ENCODE results near the gene RAB5IF.
"Not testable (repeated sequence)": the region's sequence is repeated elsewhere in the genome, so short reads cannot be mapped to it uniquely, and the experiment has no call there.

The RAB5IF gene, protein sequence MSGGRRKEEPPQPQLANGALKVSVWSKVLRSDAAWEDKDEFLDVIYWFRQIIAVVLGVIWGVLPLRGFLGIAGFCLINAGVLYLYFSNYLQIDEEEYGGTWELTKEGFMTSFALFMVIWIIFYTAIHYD

DNA sequence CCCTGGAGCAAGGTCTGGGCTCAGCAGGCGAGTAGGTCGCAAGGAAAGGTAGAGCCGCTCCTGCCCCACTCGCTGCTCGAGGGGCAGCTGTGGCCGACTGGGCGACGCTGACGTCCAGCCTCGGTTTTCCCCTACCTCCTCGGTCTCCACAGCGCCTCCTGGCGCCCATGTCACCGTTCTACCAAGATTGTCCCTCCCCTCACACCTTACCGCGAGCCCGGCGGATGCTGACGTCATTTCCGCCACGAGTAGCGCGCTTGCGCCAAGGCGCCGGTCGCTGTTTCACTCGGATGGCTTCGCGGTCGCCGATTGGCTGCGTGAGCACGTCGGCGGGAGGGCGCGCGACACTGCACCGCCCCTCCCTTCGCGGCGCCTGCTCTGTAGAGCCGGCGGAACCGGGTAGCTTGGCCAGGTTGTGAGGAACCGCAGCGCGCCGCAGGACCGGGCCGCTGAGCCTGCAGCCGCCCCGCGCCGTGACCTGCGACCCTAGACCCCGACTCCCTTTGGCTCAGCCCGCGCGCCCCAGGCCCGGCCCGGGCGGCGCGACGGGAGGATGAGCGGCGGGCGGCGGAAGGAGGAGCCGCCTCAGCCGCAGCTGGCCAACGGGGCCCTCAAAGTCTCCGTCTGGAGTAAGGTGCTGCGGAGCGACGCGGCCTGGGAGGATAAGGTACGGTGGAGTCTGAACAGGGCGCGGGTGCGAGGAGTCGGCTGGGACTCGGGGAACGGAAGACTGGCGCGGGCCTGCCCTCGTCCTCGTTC is at the start of gene RAB5IF:
Gene RAB5IF, plus strand, starts transcription at position 381 of the 759 bp plus-strand sequence. Its CDS starts 173 bp downstream, at position 554.
- DNase-seq: peak; percentile 98

DNA sequence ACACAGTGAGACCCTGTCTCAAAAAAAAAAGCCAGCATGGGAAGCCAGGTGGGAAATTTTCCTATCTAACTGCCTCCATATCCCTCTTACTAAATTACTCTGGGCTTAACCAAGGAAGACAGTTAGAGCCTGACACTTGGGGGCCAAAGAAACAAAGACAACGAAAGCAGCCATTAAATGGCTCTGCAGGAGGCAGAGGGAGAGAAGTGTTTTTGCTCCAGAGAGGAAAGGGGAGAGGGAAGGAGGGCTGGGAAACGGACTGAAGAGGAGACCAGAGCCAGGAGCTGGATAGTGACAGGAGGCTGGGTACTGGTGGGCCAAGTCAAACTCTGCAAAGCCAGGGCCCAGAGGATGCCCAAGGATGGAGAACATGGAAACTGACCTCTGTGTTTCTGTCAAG is 42.9 kb upstream of the RAB5IF start:
- no peak for DNase-seq

DNA sequence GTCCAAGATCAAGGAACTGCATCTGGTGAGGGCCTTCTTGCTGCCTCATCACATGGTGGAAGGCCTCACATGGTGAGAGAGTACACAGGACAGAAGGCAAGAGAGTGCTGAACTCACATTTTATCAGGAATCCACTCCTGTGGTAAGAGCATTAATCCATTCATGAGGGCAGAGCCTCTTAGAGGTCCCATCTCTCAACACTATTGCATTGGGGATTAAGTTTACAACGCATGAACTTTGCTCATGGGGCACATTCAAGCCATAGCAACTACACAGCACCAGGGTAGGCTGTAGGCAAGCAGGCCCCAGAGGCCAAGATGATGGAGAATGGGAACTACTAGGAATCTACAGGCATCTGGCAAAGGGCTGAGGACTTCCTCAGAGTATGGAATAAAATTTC is 42.2 kb upstream of the RAB5IF start:
- DNase-seq: no peak

DNA sequence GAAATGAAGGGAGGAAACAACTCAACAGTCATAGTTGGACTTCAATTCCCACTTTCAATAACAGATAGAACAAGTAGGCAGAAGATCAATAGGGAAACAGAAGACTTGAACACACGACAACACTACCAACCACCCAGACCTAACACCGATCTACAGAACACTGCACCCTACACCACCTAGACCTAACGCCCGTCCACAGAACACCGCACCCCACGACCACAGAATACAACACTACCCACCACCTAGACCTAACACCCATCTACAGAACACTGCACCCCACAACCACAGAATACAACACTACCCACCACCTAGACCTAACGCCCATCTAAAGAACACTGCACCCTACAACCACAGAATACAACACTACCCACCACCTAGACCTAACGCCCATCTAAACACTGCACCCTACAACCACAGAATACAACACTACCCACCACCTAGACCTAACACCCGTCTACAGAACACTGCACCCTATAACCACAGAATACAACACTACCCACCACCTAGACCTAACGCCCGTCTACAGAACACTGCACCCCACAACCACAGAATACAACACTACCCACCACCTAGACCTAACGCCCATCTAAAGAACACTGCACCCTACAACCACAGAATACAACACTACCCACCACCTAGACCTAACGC is 41.4 kb upstream of the RAB5IF start:
- not testable (repeated sequence) for DNase-seq

DNA sequence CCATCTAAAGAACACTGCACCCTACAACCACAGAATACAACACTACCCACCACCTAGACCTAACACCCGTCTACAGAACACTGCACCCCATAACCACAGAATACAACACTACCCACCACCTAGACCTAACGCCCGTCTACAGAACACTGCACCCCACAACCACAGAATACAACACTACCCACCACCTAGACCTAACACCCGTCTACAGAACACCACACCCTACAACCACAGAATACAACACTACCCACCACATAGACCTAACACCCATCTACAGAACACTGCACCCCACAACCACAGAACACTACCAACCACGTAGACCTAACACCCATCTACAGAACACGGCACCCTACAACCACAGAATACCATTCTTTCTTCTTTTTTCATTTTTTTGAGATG is 40.9 kb upstream of the RAB5IF start:
- DNase-seq: not testable (repeated sequence)

- DNase-seq: no peak
Observed at GRCh38 chr20:36565520-36565919, 40.1 kb upstream of the RAB5IF start.

- peak; percentile 64 for DNase-seq
Observed at GRCh38 chr20:36569847-36570429, 35.6 kb upstream of the RAB5IF start.

DNA sequence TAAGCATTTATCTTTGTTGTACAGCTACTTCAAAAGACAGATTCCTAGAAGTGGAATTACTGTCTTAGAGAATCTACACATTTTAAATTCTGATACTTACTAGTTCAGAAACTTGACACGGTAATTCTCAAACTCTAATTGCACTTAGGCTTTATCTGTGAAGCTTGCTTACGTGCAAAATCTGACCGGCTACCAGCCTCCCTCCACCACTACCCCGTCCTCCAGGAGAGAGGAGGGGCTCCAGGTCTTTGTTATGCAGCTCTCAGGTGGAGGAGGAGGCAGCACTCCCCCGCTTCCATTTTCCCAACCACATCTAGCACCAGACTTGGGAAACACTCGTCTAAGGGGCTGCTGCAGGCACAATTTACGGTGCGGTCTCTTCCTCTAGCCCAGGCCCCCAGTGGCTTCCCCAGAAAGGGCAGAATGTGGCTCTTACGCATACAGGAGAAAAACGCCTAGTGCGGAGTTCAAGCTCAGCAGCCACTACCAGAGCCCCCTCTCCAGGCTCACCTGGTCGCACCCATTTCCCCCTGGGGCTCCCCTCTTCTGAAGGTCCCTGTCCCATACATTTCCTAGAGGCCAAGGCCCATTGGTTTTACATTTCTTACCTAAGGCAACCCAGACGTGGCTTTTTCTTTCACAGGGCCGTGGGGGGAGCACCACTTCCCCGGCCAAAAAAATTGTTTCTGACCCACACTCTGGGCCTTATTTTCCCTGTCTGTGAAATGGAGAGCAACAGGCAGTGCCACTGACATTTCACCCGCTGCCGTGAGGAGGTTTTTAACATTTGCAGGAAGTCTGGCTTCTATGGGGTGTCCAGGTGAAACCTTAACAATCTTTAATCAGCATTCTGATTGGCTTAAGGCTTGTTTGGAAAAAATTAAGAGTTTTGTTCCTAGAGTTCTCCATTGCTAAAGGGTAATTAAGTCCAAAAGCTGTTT is 33.7 kb upstream of the RAB5IF start:
- no peak for DNase-seq

DNA sequence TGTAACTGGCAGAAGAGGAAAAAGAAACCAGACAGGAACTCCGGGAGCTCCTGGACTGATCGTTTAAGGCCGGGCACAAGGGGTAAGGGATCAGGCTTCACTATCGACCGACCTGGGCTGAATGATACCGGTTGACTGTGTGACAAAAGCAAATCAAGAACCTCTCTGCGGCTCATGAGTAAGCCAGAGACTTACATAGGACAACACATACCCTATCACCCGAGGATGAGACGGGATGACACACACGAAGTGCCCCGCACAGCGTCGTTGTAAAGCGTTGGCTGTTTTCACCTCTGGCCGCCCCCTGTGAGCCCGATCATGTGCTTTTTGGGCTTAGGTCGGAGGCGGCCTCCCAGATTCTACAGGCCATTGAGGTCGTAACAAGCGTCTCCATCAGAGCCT is 32.9 kb upstream of the RAB5IF start:
- DNase-seq: no peak

- peak; percentile 91 for DNase-seq
Observed at GRCh38 chr20:36573103-36573797, 32.3 kb upstream of the RAB5IF start, which contains the start of gene TGIF2. Gene TGIF2, plus strand, starts transcription at chr20:36573597. Its CDS starts 5,178 bp downstream, at chr20:36578775.

DNA sequence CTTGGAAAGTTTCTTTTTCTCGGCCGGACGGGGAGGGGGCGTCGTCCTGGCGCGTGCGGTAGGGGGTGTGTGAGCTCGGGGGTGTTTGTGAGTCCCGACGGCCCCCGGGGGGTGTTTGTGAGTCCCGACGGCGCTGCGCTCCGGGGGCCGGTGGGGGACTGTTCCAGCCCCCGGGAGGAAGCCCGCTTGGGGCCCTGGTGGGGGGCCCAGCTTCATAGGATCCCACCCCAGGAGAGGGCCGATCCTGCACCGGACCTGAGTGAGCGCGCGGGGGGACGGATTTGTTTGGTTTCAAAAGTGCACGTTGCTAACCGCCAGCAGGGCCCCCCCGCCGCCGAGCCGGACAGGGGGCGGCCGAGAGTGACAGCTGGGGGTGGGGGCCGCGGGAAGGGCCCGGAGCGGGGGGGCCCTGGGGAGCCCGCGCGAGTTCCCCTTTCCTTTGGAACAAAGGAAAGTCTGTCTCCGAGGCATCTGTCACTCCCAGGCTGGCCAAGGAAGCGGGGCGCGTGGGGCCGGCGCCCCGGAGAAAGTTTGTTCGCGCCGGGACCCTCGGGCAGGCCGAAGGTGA is 31.7 kb upstream of the RAB5IF start:
- no peak for DNase-seq

GRCh38 chr20:36574366-36575135 is 31.0 kb upstream of the RAB5IF start:
- DNase-seq: peak; percentile 35

DNA sequence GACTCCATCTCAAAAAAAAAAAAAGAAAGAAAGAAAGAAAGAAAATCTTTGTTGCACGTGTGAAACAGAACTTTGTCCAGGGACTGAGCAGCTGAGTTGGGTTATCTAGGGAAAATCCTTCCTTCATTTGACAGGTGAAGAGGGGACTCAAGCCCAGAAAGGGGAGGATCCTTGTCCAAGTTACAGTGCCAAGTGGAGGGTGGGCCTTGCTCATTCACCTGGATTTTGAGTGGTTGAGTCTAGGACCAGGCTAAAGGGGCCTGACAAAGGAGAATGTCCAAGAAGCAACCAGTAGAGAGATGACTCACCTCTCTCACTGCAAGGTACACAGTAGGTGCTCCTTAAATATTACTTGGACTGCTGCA is 29.5 kb upstream of the RAB5IF start:
- DNase-seq: no peak

DNA sequence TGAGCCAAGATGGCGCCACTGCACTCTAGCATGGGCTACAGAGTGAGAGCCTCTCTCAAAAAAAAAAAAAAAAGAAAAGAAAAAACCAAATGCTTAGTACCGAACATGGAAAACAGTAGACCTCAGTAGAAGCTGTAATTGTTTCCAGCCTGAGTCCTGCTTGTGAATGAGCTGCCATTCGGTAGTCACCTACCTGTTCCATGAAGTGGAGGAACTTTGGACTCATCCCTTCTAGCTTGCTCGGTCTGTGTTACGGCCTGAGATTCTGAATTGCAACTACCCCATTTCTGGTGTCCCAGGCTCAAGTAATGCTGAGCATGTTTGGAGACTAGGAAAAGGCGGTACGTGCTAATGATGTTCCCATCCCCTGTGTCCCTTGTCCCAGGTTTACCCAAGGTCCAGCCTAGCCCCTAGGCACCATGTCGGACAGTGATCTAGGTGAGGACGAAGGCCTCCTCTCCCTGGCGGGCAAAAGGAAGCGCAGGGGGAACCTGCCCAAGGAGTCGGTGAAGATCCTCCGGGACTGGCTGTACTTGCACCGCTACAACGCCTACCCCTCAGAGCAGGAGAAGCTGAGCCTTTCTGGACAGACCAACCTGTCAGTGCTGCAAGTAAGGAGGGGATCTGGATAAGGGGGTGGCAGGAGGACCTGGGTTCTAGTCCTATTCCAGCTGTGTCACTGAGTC is 27.1 kb upstream of the RAB5IF start:
- no peak for DNase-seq

GRCh38 chr20:36579996-36580545 is 25.5 kb upstream of the RAB5IF start:
- DNase-seq: peak; percentile 28

- no peak for DNase-seq
Observed at GRCh38 chr20:36582322-36582721, 23.3 kb upstream of the RAB5IF start.

DNA sequence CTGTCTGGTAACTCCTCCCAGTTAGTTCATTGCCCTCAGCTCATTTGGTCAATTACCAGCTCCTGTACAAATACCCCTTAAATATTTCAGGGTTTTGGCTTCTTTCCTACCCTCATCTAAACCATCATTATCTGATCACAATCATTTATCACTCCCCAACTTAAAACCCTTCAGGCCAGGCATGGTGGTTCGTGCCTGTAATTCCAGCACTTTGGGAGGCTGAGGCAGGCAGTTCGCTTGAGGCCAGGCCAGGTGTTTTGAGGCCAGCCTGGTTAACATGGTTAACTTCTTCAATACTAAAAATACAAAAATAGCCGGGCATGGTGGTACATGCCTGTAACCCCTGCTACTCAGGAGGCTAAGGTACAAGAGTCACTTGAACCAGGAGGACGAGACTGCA is 22.8 kb upstream of the RAB5IF start:
- DNase-seq: no peak

- DNase-seq: no peak
Observed at GRCh38 chr20:36584018-36584481, 21.5 kb upstream of the RAB5IF start.

DNA sequence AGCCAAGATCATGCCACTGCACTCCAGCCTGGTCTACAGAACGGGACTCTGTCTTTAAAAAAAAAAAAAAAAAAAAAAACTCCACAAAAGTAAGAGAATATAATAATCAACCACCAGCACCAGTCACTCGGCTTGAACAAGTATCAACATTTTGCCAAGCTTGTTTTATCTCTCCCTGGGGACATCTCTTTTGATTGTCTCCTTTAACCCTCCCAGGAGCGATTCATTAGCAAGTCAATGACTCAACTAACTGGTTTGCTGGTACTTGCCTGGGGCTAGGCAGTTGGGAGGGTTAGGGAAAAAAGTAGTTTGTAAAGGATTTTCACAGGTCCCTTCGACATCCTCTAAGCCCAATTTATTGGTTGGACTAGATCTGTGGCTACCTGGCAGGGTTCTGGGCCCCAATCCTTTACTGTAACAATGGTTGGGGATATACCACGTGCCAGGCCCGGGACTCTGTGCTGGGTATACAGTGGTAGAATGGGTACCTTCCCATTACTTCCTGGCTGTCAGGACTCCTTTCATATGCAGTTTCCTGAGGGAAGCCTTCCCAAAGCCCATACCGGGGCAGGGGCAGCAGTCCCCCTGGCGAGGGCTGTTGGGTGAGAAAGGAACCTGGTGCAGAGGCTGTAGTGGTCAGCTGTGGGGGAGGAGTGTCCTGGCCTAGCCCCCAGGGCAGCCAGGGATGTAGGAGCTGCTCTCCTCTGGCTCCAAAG is 20.0 kb upstream of the RAB5IF start:
- peak; percentile 56 for DNase-seq
